HEK293 (cell line): ENCODE data around the gene UCK2.

Source experiments
- CTCF ChIA-PET: fragments of 350-600 bp; formaldehyde crosslinking; extraction: SDS; loops from one replicate; lab custom pipeline; 2021; ENCODE audit warnings: antibody characterized with exemption; lab: Yijun Ruan, JAX
- POLR2A ChIA-PET: fragments of 300-600 bp; formaldehyde crosslinking; extraction: SDS; loops from one replicate; lab custom pipeline; 2020; ENCODE audit warnings: antibody characterized with exemption, inconsistent platforms; lab: Yijun Ruan, JAX
- H3K27ac ChIP-seq: fragments of 200-500 bp; sonication (Bioruptor generic); 2 replicates; pipeline ENCODE4 v1.5.1; 2014; ENCODE audit warnings: low read depth, low read length, control low read depth, inconsistent platforms; ENCODE audit errors: extremely low read depth
- H3K36me3 ChIP-seq, 2 experiments: fragments of 200-500 bp in 1 of 2; sonication (Bioruptor generic) in 1 of 2; 1 replicate in 1 of 2; 2 replicates in 1 of 2; pipeline ENCODE4 v1.5.1; 2014 to 2017; ENCODE audit warnings: inconsistent platforms in 2 of 2, low read length in 2 of 2; ENCODE audit not compliant: control insufficient read depth in 2 of 2, insufficient read depth in 1 of 2
- H3K4me1 ChIP-seq: fragments of 200-500 bp; sonication (Bioruptor generic); 2 replicates; pipeline ENCODE4 v1.5.1; 2014; ENCODE audit warnings: mild to moderate bottlenecking, low read length, inconsistent platforms; ENCODE audit not compliant: control insufficient read depth, insufficient read depth
- H3K4me3 ChIP-seq: 2 replicates; pipeline ENCODE4 v1.5.1; 2011; ENCODE audit warnings: low read depth, mild to moderate bottlenecking, control low read depth, low read length, moderate library complexity
- H3K9me3 ChIP-seq: fragments of 200-500 bp; sonication (Bioruptor generic); 2 replicates; pipeline ENCODE4 v1.5.1; 2014; ENCODE audit warnings: low read depth, low read length, inconsistent platforms; ENCODE audit not compliant: control insufficient read depth, insufficient read depth
- KLF1 ChIP-seq: fragments of 450-650 bp; formaldehyde crosslinking; IDR thresholded peaks from 2 replicates; pipeline ENCODE4 v1.5.1; 2016; ENCODE audit warnings: missing biosample characterization, missing genetic modification characterization
- MEIS1 ChIP-seq: sonication (generic); formaldehyde crosslinking; IDR thresholded peaks from 2 replicates; pipeline ENCODE4 v1.8.1; 2022; ENCODE audit warnings: missing genetic modification reagents, mild to moderate bottlenecking, borderline replicate concordance
- REPIN1 ChIP-seq: fragments of 450-650 bp; formaldehyde crosslinking; IDR thresholded peaks from 2 replicates; pipeline ENCODE4 v1.5.1; 2017; ENCODE audit warnings: missing biosample characterization, missing genetic modification characterization, low read depth
- WT1 ChIP-seq: fragments of 450-650 bp; formaldehyde crosslinking; IDR thresholded peaks from 2 replicates; pipeline ENCODE4 v1.5.1; 2016; ENCODE audit warnings: missing biosample characterization, missing genetic modification characterization
- ZBTB17 ChIP-seq: fragments of 450-650 bp; formaldehyde crosslinking; IDR thresholded peaks from 2 replicates; pipeline ENCODE4 v1.5.1; 2016; ENCODE audit warnings: missing biosample characterization, missing genetic modification characterization
- ZBTB20 ChIP-seq: fragments of 450-650 bp; formaldehyde crosslinking; IDR thresholded peaks from 2 replicates; pipeline ENCODE4 v1.5.1; 2016; ENCODE audit warnings: missing biosample characterization, missing genetic modification characterization
- ZFP37 ChIP-seq: fragments of 450-650 bp; formaldehyde crosslinking; IDR thresholded peaks from 2 replicates; pipeline ENCODE4 v1.5.1; 2016; ENCODE audit warnings: missing biosample characterization, missing genetic modification characterization
- ZIC2 ChIP-seq: fragments of 450-650 bp; formaldehyde crosslinking; IDR thresholded peaks from 2 replicates; pipeline ENCODE4 v1.5.1; 2016; ENCODE audit warnings: missing biosample characterization, missing genetic modification characterization
- ZNF114 ChIP-seq: fragments of 450-650 bp; formaldehyde crosslinking; IDR thresholded peaks from 2 replicates; pipeline ENCODE4 v1.5.0; 2017; ENCODE audit warnings: missing biosample characterization, missing genetic modification characterization
- ZNF140 ChIP-seq: fragments of 450-650 bp; formaldehyde crosslinking; IDR thresholded peaks from 2 replicates; pipeline ENCODE4 v1.5.1; 2016; ENCODE audit warnings: missing biosample characterization, missing genetic modification characterization
- ZNF221 ChIP-seq: fragments of 450-650 bp; formaldehyde crosslinking; IDR thresholded peaks from 2 replicates; pipeline ENCODE4 v1.5.1; 2017; ENCODE audit warnings: missing biosample characterization, missing genetic modification characterization, borderline replicate concordance
- ZNF26 ChIP-seq: fragments of 450-650 bp; formaldehyde crosslinking; IDR thresholded peaks from 2 replicates; pipeline ENCODE4 v1.5.1; 2016; ENCODE audit warnings: missing biosample characterization, missing genetic modification characterization
- ZNF324 ChIP-seq: fragments of 450-650 bp; formaldehyde crosslinking; IDR thresholded peaks from 2 replicates; pipeline ENCODE4 v1.5.1; 2016; ENCODE audit warnings: missing biosample characterization, missing genetic modification characterization
- ZNF366 ChIP-seq: fragments of 450-650 bp; formaldehyde crosslinking; conservative IDR thresholded peaks from 2 replicates; pipeline ENCODE4 v1.5.1; 2016; ENCODE audit warnings: missing biosample characterization, missing genetic modification characterization
- ZNF488 ChIP-seq: fragments of 450-650 bp; formaldehyde crosslinking; IDR thresholded peaks from 2 replicates; pipeline ENCODE4 v1.5.1; 2016; ENCODE audit warnings: missing biosample characterization, missing genetic modification characterization
- ZNF596 ChIP-seq: fragments of 450-650 bp; IDR thresholded peaks from 2 replicates; pipeline ENCODE4 v1.5.0; 2018; ENCODE audit warnings: missing biosample characterization, mild to moderate bottlenecking, missing genetic modification characterization, moderate library complexity
- ZNF624 ChIP-seq: fragments of 450-650 bp; formaldehyde crosslinking; IDR thresholded peaks from 2 replicates; pipeline ENCODE4 v1.5.1; 2017; ENCODE audit warnings: missing biosample characterization, missing genetic modification characterization
- ZNF670 ChIP-seq: fragments of 450-650 bp; formaldehyde crosslinking; IDR thresholded peaks from 2 replicates; pipeline ENCODE4 v1.5.1; 2016; ENCODE audit warnings: missing biosample characterization, missing genetic modification characterization, low read depth
- ZNF704 ChIP-seq: fragments of 450-650 bp; formaldehyde crosslinking; IDR thresholded peaks from 2 replicates; pipeline ENCODE4 v1.5.1; 2016; ENCODE audit warnings: missing biosample characterization, missing genetic modification characterization
- ZNF76 ChIP-seq: fragments of 450-650 bp; formaldehyde crosslinking; IDR thresholded peaks from 2 replicates; pipeline ENCODE4; 2016; ENCODE audit warnings: low read depth, missing biosample characterization, missing genetic modification characterization, borderline replicate concordance
- TF ChIP-seq, protein P1 (sequence below): fragments of 450-650 bp; formaldehyde crosslinking; IDR thresholded peaks from 2 replicates; pipeline ENCODE4 v1.5.1; 2017; ENCODE audit warnings: missing biosample characterization, missing genetic modification characterization
- TF ChIP-seq, protein P2 (sequence below): fragments of 450-650 bp; formaldehyde crosslinking; IDR thresholded peaks from 2 replicates; pipeline ENCODE4 v1.5.1; 2016; ENCODE audit warnings: missing biosample characterization, missing genetic modification characterization, borderline replicate concordance
- TF ChIP-seq, protein P3 (sequence below): fragments of 450-650 bp; formaldehyde crosslinking; IDR thresholded peaks from 2 replicates; pipeline ENCODE4 v1.5.1; 2016; ENCODE audit warnings: missing biosample characterization, missing genetic modification characterization
- TF ChIP-seq, protein P4 (sequence below): fragments of 450-650 bp; formaldehyde crosslinking; IDR thresholded peaks from 2 replicates; pipeline ENCODE4 v1.5.1; 2016; ENCODE audit warnings: missing biosample characterization, missing genetic modification characterization, borderline replicate concordance
- TF ChIP-seq, protein P5 (sequence below): fragments of 450-650 bp; formaldehyde crosslinking; IDR thresholded peaks from 2 replicates; pipeline ENCODE4 v1.5.1; 2016; ENCODE audit warnings: missing biosample characterization, missing genetic modification characterization

UCK2 gene

DNA sequence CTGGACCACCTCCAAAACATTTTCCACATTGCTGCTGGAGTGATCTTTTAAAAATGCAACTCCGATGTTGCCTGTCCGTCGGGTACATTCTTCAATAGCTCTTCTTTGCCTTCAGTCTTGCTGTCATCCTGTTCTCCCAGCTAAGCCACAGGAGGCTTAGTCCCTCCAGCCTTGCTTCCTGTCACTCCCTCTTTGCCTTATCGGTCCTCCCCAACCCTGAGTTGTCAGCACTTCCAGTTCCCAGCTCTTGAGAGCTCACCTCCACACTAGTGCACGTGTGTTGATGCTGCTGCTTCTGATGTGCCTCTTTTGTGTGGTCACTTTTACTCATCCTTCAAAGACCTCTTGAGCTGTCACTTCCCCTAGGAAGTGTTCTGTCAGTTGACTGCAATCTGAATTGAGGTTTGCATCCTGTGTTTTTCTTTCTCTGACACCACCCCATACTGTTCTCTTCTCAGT is 15.3 kb downstream of the UCK2 start:
- CTCF ChIA-PET, result interaction anchor here (1.1 to 1.9 kb wide), 2 partner anchors 19 to 29 kb away, joined by 3 to 6 read pairs; no protein-coding TSS in a partner anchor
- H3K36me3 ChIP-seq, result no peaks in the 10 kb centered on the region; a peak in 1 of 3 replicates
- no peaks in the 10 kb centered on the region for H3K9me3 ChIP-seq
- H3K4me1 ChIP-seq, result peaks cover 11% of the 10 kb centered on the region
- H3K27ac ChIP-seq, result no peak overlapping the region
- POLR2A ChIA-PET, result interaction anchor here (1.0 kb wide), 1 partner anchor 14 kb away, joined by 3 read pairs; no protein-coding TSS in a partner anchor
- no peak overlapping the region for H3K4me3 ChIP-seq
- TF ChIP-seq KLF1 (tag by site-specific recombination), result no peak
- no peak for TF ChIP-seq ZNF366 (tag by site-specific recombination)
- TF ChIP-seq WT1, result peak; percentile 82
- no peak for TF ChIP-seq ZNF624
- TF ChIP-seq, protein P1, sequence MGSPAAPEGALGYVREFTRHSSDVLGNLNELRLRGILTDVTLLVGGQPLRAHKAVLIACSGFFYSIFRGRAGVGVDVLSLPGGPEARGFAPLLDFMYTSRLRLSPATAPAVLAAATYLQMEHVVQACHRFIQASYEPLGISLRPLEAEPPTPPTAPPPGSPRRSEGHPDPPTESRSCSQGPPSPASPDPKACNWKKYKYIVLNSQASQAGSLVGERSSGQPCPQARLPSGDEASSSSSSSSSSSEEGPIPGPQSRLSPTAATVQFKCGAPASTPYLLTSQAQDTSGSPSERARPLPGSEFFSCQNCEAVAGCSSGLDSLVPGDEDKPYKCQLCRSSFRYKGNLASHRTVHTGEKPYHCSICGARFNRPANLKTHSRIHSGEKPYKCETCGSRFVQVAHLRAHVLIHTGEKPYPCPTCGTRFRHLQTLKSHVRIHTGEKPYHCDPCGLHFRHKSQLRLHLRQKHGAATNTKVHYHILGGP (tag by site-specific recombination), result no peak
- TF ChIP-seq ZNF670 (tag by site-specific recombination), result no peak
- TF ChIP-seq ZIC2 (tag by site-specific recombination), result no peak
- TF ChIP-seq ZBTB20, result peak; percentile 33; the same call in 1 of the 2 replicates
- no peak for TF ChIP-seq ZNF488
- TF ChIP-seq ZNF596 (tag by site-specific recombination), result no peak
- TF ChIP-seq REPIN1 (tag by site-specific recombination), result no peak
- TF ChIP-seq ZFP37 (tag by site-specific recombination), result no peak
- TF ChIP-seq ZNF704, result no peak
- no peak for TF ChIP-seq ZNF76 (tag by site-specific recombination)
- TF ChIP-seq, protein P2, sequence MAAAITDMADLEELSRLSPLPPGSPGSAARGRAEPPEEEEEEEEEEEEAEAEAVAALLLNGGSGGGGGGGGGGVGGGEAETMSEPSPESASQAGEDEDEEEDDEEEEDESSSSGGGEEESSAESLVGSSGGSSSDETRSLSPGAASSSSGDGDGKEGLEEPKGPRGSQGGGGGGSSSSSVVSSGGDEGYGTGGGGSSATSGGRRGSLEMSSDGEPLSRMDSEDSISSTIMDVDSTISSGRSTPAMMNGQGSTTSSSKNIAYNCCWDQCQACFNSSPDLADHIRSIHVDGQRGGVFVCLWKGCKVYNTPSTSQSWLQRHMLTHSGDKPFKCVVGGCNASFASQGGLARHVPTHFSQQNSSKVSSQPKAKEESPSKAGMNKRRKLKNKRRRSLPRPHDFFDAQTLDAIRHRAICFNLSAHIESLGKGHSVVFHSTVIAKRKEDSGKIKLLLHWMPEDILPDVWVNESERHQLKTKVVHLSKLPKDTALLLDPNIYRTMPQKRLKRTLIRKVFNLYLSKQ, result no peak
- TF ChIP-seq ZNF26 (tag by site-specific recombination), result no peak
- TF ChIP-seq, protein P3, sequence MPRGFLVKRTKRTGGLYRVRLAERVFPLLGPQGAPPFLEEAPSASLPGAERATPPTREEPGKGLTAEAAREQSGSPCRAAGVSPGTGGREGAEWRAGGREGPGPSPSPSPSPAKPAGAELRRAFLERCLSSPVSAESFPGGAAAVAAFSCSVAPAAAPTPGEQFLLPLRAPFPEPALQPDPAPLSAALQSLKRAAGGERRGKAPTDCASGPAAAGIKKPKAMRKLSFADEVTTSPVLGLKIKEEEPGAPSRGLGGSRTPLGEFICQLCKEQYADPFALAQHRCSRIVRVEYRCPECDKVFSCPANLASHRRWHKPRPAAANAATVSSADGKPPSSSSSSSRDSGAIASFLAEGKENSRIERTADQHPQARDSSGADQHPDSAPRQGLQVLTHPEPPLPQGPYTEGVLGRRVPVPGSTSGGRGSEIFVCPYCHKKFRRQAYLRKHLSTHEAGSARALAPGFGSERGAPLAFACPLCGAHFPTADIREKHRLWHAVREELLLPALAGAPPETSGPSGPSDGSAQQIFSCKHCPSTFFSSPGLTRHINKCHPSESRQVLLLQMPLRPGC (tag by site-specific recombination), result no peak
- no peak for TF ChIP-seq ZNF140 (tag by site-specific recombination)
- TF ChIP-seq, protein P4, sequence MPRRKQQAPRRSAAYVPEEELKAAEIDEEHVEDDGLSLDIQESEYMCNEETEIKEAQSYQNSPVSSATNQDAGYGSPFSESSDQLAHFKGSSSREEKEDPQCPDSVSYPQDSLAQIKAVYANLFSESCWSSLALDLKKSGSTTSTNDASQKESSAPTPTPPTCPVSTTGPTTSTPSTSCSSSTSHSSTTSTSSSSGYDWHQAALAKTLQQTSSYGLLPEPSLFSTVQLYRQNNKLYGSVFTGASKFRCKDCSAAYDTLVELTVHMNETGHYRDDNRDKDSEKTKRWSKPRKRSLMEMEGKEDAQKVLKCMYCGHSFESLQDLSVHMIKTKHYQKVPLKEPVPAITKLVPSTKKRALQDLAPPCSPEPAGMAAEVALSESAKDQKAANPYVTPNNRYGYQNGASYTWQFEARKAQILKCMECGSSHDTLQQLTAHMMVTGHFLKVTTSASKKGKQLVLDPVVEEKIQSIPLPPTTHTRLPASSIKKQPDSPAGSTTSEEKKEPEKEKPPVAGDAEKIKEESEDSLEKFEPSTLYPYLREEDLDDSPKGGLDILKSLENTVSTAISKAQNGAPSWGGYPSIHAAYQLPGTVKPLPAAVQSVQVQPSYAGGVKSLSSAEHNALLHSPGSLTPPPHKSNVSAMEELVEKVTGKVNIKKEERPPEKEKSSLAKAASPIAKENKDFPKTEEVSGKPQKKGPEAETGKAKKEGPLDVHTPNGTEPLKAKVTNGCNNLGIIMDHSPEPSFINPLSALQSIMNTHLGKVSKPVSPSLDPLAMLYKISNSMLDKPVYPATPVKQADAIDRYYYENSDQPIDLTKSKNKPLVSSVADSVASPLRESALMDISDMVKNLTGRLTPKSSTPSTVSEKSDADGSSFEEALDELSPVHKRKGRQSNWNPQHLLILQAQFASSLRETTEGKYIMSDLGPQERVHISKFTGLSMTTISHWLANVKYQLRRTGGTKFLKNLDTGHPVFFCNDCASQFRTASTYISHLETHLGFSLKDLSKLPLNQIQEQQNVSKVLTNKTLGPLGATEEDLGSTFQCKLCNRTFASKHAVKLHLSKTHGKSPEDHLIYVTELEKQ (tag by site-specific recombination), result no peak
- TF ChIP-seq ZNF324 (tag by site-specific recombination), result no peak
- TF ChIP-seq, protein P5, sequence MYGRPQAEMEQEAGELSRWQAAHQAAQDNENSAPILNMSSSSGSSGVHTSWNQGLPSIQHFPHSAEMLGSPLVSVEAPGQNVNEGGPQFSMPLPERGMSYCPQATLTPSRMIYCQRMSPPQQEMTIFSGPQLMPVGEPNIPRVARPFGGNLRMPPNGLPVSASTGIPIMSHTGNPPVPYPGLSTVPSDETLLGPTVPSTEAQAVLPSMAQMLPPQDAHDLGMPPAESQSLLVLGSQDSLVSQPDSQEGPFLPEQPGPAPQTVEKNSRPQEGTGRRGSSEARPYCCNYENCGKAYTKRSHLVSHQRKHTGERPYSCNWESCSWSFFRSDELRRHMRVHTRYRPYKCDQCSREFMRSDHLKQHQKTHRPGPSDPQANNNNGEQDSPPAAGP (tag by site-specific recombination), result no peak
- TF ChIP-seq MEIS1 (CRISPR knock-in tag), result no peak
- no peak for TF ChIP-seq ZNF114 (tag by site-specific recombination)
- no peak for TF ChIP-seq ZNF221 (tag by site-specific recombination)
- TF ChIP-seq ZBTB17 (tag by site-specific recombination), result peak; percentile 60
- TF ChIP-seq, all 188 proteins: peak for 3
